ENCODE results near the gene HCFC1R1.

The HCFC1R1 gene

GRCh38 chr16:3007059-3007956 is 16.4 kb downstream of the HCFC1R1 start:
- TF ChIP-seq CTCF (conservative IDR thresholded peaks at IDR 0.05), result no peak
- TF ChIP-seq ZFX (IDR thresholded peaks at IDR 0.05), result no peak
- no peak overlapping the region for H3K27ac ChIP-seq

GRCh38 chr16:3004781-3005284 is 18.9 kb downstream of the HCFC1R1 start:
- H3K27ac ChIP-seq, result peak overlapping the region; percentile 50

GRCh38 chr16:3004319-3004718 is 19.4 kb downstream of the HCFC1R1 start:
- peak overlapping the region; percentile 50; the same call in 1 of the 2 replicates for H3K27ac ChIP-seq
- peak; percentile 41; the same call in 1 of the 2 replicates for TF ChIP-seq ZFX (IDR thresholded peaks at IDR 0.05)
- no peak for TF ChIP-seq CTCF (conservative IDR thresholded peaks at IDR 0.05)

More at GRCh38 chr16:3004781-3005284, 18.9 kb downstream of the HCFC1R1 start:
- TF ChIP-seq CTCF (conservative IDR thresholded peaks at IDR 0.05), result no peak

- TF ChIP-seq CTCF (conservative IDR thresholded peaks at IDR 0.05) (peak; percentile 74), ZFX (IDR thresholded peaks at IDR 0.05) (no peak)
- H3K27ac ChIP-seq, result peak overlapping the region; percentile 50; the same call in 1 of the 2 replicates
Observed at GRCh38 chr16:3003582-3004270, 20.0 kb downstream of the HCFC1R1 start.

- H3K27ac ChIP-seq, result no peak overlapping the region
- TF ChIP-seq ZFX (IDR thresholded peaks at IDR 0.05) (no peak), CTCF (conservative IDR thresholded peaks at IDR 0.05) (no peak)
Observed at GRCh38 chr16:3001316-3001715, 22.4 kb downstream of the HCFC1R1 start.

- TF ChIP-seq CTCF (conservative IDR thresholded peaks at IDR 0.05) (no peak), ZFX (IDR thresholded peaks at IDR 0.05) (no peak)
- H3K27ac ChIP-seq, result no peak overlapping the region
Observed at GRCh38 chr16:3000540-3000939, 23.2 kb downstream of the HCFC1R1 start.

- no peak for TF ChIP-seq CTCF (conservative IDR thresholded peaks at IDR 0.05)
- no peak for TF ChIP-seq ZFX (IDR thresholded peaks at IDR 0.05)
- H3K27ac ChIP-seq, result no peak overlapping the region
Observed at GRCh38 chr16:2999929-3000328, 23.8 kb downstream of the HCFC1R1 start.

All from C4-2B (cell line).